ENCODE data around the gene STON2. TPM values are rescaled to one million over a fixed set of nuclear protein-coding genes. Genes with fewer than 3 reads are reported as not detected.
"Not testable (repeated sequence)": the region's sequence is repeated elsewhere in the genome, so short reads cannot be mapped to it uniquely, and the experiment has no call there.

STON2 gene
- total RNA-seq, 2 experiments from 2014 or later, result not detected

- no peak overlapping the region for H3K27ac Mint-ChIP-seq
These were observed 156.6 kb downstream of the STON2 start for GRCh38 chr14:81243499-81243898.

GRCh38 chr14:81236849-81237248, 163.3 kb downstream of the STON2 start:
- H3K9me3 ChIP-seq (ENCODE audit: control insufficient read depth in 1 of 2, insufficient read depth in 1 of 2, low read length in 2 of 2), result peaks cover 0 to 11% of the 10 kb centered on the region in 2 experiments
- H3K27me3 Mint-ChIP-seq; H3K4me3 Mint-ChIP-seq; H3K27ac Mint-ChIP-seq; POLR2A ChIA-PET; H3K4me1 ChIP-seq (ENCODE audit: insufficient read depth, low read length); H3K27ac ChIP-seq (ENCODE audit: low read depth in 1 of 2, low read length in 2 of 2); H3K27me3 ChIP-seq (ENCODE audit: control insufficient read depth in 1 of 2, insufficient read depth in 2 of 2, low read length in 2 of 2); DNase-seq; H3K36me3 ChIP-seq (ENCODE audit: insufficient read depth, low read length); H3K9me3 Mint-ChIP-seq; H3K4me3 ChIP-seq (ENCODE audit: low read length); CTCF ChIA-PET; H3K4me1 Mint-ChIP-seq (ENCODE audit: low read depth); ATAC-seq (ENCODE audit: poor library complexity); H3K36me3 Mint-ChIP-seq (ENCODE audit: low read depth): not testable (repeated sequence)
- intact Hi-C loops (cut with DNase I, micrococcal nuclease), result loop anchor here in 1 of 2 experiments (10.0 kb wide), 1 partner anchor 242 kb away; no protein-coding TSS in a partner anchor

More at GRCh38 chr14:81243499-81243898, 156.6 kb downstream of the STON2 start:
- no peaks in the 10 kb centered on the region for H3K4me1 Mint-ChIP-seq (ENCODE audit: low read depth)
- peaks cover 0 to 17% of the 10 kb centered on the region in 2 experiments for H3K9me3 ChIP-seq (ENCODE audit: control insufficient read depth in 1 of 2, insufficient read depth in 1 of 2, low read length in 2 of 2)
- H3K4me3 ChIP-seq (ENCODE audit: low read length), result no peak overlapping the region
- H3K36me3 Mint-ChIP-seq (ENCODE audit: low read depth), result no peaks in the 10 kb centered on the region
- no peaks in the 10 kb centered on the region for H3K4me1 ChIP-seq (ENCODE audit: insufficient read depth, low read length)
- no peaks in the 10 kb centered on the region for H3K27me3 Mint-ChIP-seq
- ATAC-seq (ENCODE audit: poor library complexity) (no peak), DNase-seq (no peak)
- peaks cover 0 to 4% of the 10 kb centered on the region in 2 experiments for H3K27me3 ChIP-seq (ENCODE audit: control insufficient read depth in 1 of 2, insufficient read depth in 2 of 2, low read length in 2 of 2)
- H3K4me3 Mint-ChIP-seq, result no peak overlapping the region
- no peak for TF ChIP-seq CTCF (IDR thresholded peaks at IDR 0.05)
- H3K27ac ChIP-seq (ENCODE audit: low read depth in 1 of 2, low read length in 2 of 2), result no peak overlapping the region
- ChIA-PET POLR2A (interaction anchor here (1.0 kb wide), 1 partner anchor 9 kb away, joined by 3 read pairs; no protein-coding TSS in a partner anchor), CTCF (no interaction called here)
- H3K9me3 Mint-ChIP-seq, result peaks cover 7% of the 10 kb centered on the region
- intact Hi-C loops (cut with DNase I, micrococcal nuclease), result no loop called here
- no peaks in the 10 kb centered on the region for H3K36me3 ChIP-seq (ENCODE audit: insufficient read depth, low read length)

GRCh38 chr14:81236138-81236537, 164.0 kb downstream of the STON2 start:
- H3K4me1 Mint-ChIP-seq (ENCODE audit: low read depth), result no peaks in the 10 kb centered on the region
- Histone ChIP-seq H3K4me1 (ENCODE audit: insufficient read depth, low read length) (no peaks in the 10 kb centered on the region), H3K36me3 (ENCODE audit: insufficient read depth, low read length) (no peaks in the 10 kb centered on the region), H3K27ac (ENCODE audit: low read depth in 1 of 2, low read length in 2 of 2) (no peak overlapping the region), H3K9me3 (ENCODE audit: control insufficient read depth in 1 of 2, insufficient read depth in 1 of 2, low read length in 2 of 2) (peaks cover 0 to 11% of the 10 kb centered on the region in 2 experiments), H3K27me3 (ENCODE audit: control insufficient read depth in 1 of 2, insufficient read depth in 2 of 2, low read length in 2 of 2) (no peaks in the 10 kb centered on the region), H3K4me3 (ENCODE audit: low read length) (no peak overlapping the region)
- intact Hi-C loops (cut with DNase I, micrococcal nuclease), result loop anchor here in 1 of 2 experiments (10.0 kb wide), 1 partner anchor 241 kb away; no protein-coding TSS in a partner anchor
- POLR2A ChIA-PET, result no interaction called here
- no peak for DNase-seq
- no peak for TF ChIP-seq CTCF (IDR thresholded peaks at IDR 0.05)
- ATAC-seq (ENCODE audit: poor library complexity), result no peak
- H3K4me3 Mint-ChIP-seq, result no peak overlapping the region
- CTCF ChIA-PET, result no interaction called here
- H3K27me3 Mint-ChIP-seq, result no peaks in the 10 kb centered on the region
- H3K9me3 Mint-ChIP-seq, result no peaks in the 10 kb centered on the region
- no peak overlapping the region for H3K27ac Mint-ChIP-seq
- no peaks in the 10 kb centered on the region for H3K36me3 Mint-ChIP-seq (ENCODE audit: low read depth)

- no peaks in the 10 kb centered on the region for H3K9me3 Mint-ChIP-seq
- CTCF ChIA-PET, result interaction anchor here (0.9 kb wide), 1 partner anchor 69 kb away, joined by 3 read pairs; no protein-coding TSS in a partner anchor
- no peak for TF ChIP-seq CTCF (IDR thresholded peaks at IDR 0.05)
These were observed 165.0 kb downstream of the STON2 start for GRCh38 chr14:81235096-81235495.

More at GRCh38 chr14:81235096-81235495, 165.0 kb downstream of the STON2 start:
- intact Hi-C loops (cut with DNase I, micrococcal nuclease), result loop anchor here in 1 of 2 experiments (10.0 kb wide), 1 partner anchor 240 kb away; no protein-coding TSS in a partner anchor
- Histone ChIP-seq H3K27ac (ENCODE audit: low read depth in 1 of 2, low read length in 2 of 2) (no peak overlapping the region), H3K4me3 (ENCODE audit: low read length) (no peak overlapping the region), H3K36me3 (ENCODE audit: insufficient read depth, low read length) (no peaks in the 10 kb centered on the region), H3K27me3 (ENCODE audit: control insufficient read depth in 1 of 2, insufficient read depth in 2 of 2, low read length in 2 of 2) (no peaks in the 10 kb centered on the region), H3K9me3 (ENCODE audit: control insufficient read depth in 1 of 2, insufficient read depth in 1 of 2, low read length in 2 of 2) (peaks cover 0 to 11% of the 10 kb centered on the region in 2 experiments), H3K4me1 (ENCODE audit: insufficient read depth, low read length) (no peaks in the 10 kb centered on the region)
- no peak overlapping the region for H3K4me3 Mint-ChIP-seq
- ATAC-seq (ENCODE audit: poor library complexity), result no peak
- no peak overlapping the region for H3K27ac Mint-ChIP-seq
- no peak for DNase-seq
- POLR2A ChIA-PET, result no interaction called here
- H3K4me1 Mint-ChIP-seq (ENCODE audit: low read depth), result no peaks in the 10 kb centered on the region
- no peaks in the 10 kb centered on the region for H3K36me3 Mint-ChIP-seq (ENCODE audit: low read depth)
- no peaks in the 10 kb centered on the region for H3K27me3 Mint-ChIP-seq
